Liver (tissue), 9 donors: ENCODE data around the gene ACTR6. TPM values are rescaled to one million over a fixed set of nuclear protein-coding genes. Genes with fewer than 3 reads are reported as not detected.

Experiments used
- DNase-seq: peaks from one replicate; pipeline ENCODE4 v3.0.0-alpha.2; 2017; ENCODE audit warnings: low spot score
- H3K27ac ChIP-seq, 2 donors: one replicate each; pipeline ENCODE4 v1.7.0; 2013; ENCODE audit warnings: inconsistent platforms in 2 of 2, low read length in 2 of 2, control low read depth in 1 of 2, low read depth in 1 of 2, mild to moderate bottlenecking in 1 of 2
- H3K27me3 ChIP-seq, 4 donors: one replicate each; pipeline versions ENCODE4 v1.6.1 to v1.7.0; 2013; ENCODE audit warnings: low read length in 3 of 4, inconsistent platforms in 1 of 4, mild to moderate bottlenecking in 1 of 4, moderate library complexity in 1 of 4; ENCODE audit not compliant: control insufficient read depth in 4 of 4, insufficient read depth in 4 of 4
- H3K36me3 ChIP-seq, 4 donors: one replicate each; pipeline versions ENCODE4 v1.6.1 to v1.7.0; 2013; ENCODE audit warnings: low read length in 3 of 4, mild to moderate bottlenecking in 3 of 4, low read depth in 1 of 4, moderate library complexity in 1 of 4; ENCODE audit not compliant: control insufficient read depth in 4 of 4, insufficient read depth in 3 of 4
- H3K4me1 ChIP-seq, 4 donors: one replicate each; pipeline versions ENCODE4 v1.6.1 to v1.7.0; 2013; ENCODE audit warnings: low read length in 3 of 4, mild to moderate bottlenecking in 3 of 4, moderate library complexity in 1 of 4; ENCODE audit not compliant: control insufficient read depth in 4 of 4, insufficient read depth in 4 of 4
- H3K4me3 ChIP-seq, 3 donors: one replicate each; pipeline versions ENCODE4 v1.6.1 to v1.7.0; 2013; ENCODE audit warnings: low read length in 3 of 3, control low read depth in 1 of 3, low read depth in 1 of 3, mild to moderate bottlenecking in 1 of 3
- H3K9ac ChIP-seq, 2 donors: one replicate each; pipeline ENCODE4 v1.7.0; 2013; ENCODE audit warnings: low read length in 2 of 2, mild to moderate bottlenecking in 2 of 2, moderate library complexity in 2 of 2, control low read depth in 1 of 2, low read depth in 1 of 2
- H3K9me3 ChIP-seq, 4 donors: one replicate each; pipeline versions ENCODE4 v1.6.1 to v1.7.0; 2013; ENCODE audit warnings: low read length in 3 of 4; ENCODE audit not compliant: control insufficient read depth in 4 of 4
- EGR1 ChIP-seq, 2 donors: IDR thresholded peaks; 2 replicates each; pipeline ENCODE4 v1.6.1; 2016 to 2018; ENCODE audit warnings: antibody characterized with exemption in 2 of 2, low read depth in 2 of 2
- FOXA1 ChIP-seq: IDR thresholded peaks from 2 replicates; pipeline ENCODE4 v1.6.1; 2016; ENCODE audit warnings: antibody characterized with exemption
- FOXA2 ChIP-seq: IDR thresholded peaks from 2 replicates; pipeline ENCODE4 v1.6.1; 2016; ENCODE audit warnings: antibody characterized with exemption
- GABPA ChIP-seq, 2 donors: IDR thresholded peaks in 1 of 2; conservative IDR thresholded peaks in 1 of 2; 2 replicates each; pipeline ENCODE4 v1.6.1; 2016; ENCODE audit warnings: antibody characterized with exemption in 2 of 2, mild to moderate bottlenecking in 1 of 2, moderate library complexity in 1 of 2
- HNF4A ChIP-seq, 2 donors: conservative IDR thresholded peaks; 2 replicates each; pipeline ENCODE4 v1.6.1; 2016; ENCODE audit warnings: antibody characterized with exemption in 2 of 2, mild to moderate bottlenecking in 2 of 2
- HNF4G ChIP-seq: IDR thresholded peaks from 2 replicates; pipeline ENCODE4 v1.6.1; 2016; ENCODE audit warnings: antibody characterized with exemption
- JUND ChIP-seq, 2 donors: IDR thresholded peaks; 2 replicates each; pipeline ENCODE4 v1.6.1; 2016; ENCODE audit warnings: antibody characterized with exemption in 2 of 2
- NR2F2 ChIP-seq: IDR thresholded peaks from 2 replicates; pipeline ENCODE4 v1.6.1; 2016; ENCODE audit warnings: antibody characterized with exemption
- RAD21 ChIP-seq, 2 donors: IDR thresholded peaks; 2 replicates each; pipeline ENCODE4 v1.6.1; 2016; ENCODE audit warnings: antibody characterized with exemption in 2 of 2, mild to moderate bottlenecking in 2 of 2
- RXRA ChIP-seq, 2 donors: IDR thresholded peaks; 2 replicates each; pipeline ENCODE4 v1.6.1; 2017 to 2018; ENCODE audit warnings: antibody characterized with exemption in 2 of 2, mild to moderate bottlenecking in 1 of 2
- SP1 ChIP-seq: IDR thresholded peaks from 2 replicates; pipeline ENCODE4 v1.6.1; 2018; ENCODE audit warnings: antibody characterized with exemption, mild to moderate bottlenecking
- TAF1 ChIP-seq: conservative IDR thresholded peaks from 2 replicates; pipeline ENCODE4 v1.6.1; 2016; ENCODE audit warnings: antibody characterized with exemption, mild to moderate bottlenecking
- YY1 ChIP-seq: IDR thresholded peaks from 2 replicates; pipeline ENCODE4 v1.6.1; 2016; ENCODE audit warnings: antibody characterized with exemption, mild to moderate bottlenecking
- WGBS: extraction: QIAGEN DNeasy Blood & Tissue Kit; methylation state at CpG from one replicate; pipeline ENCODE4 v1.1.7; 2013; 5-methylcytosine and 5-hydroxymethylcytosine counted together
- polyA plus RNA-seq, 2 donors: library from polyadenylated mRNA; stranded (reverse) in 1 of 2; unstranded in 1 of 2; fragments of 200-250 nt in 1 of 2; fragments of >200 nt in 1 of 2; fragmentation: Nextera tagmentation in 1 of 2; extraction: Ambion mirVana in 1 of 2; gene quantifications; one replicate each; pipeline versions ENCODE4 v1.2.1 to v1.2.3, GENCODE V29; 2013 to 2015
- total RNA-seq, 2 donors: library from RNA; depleted of rRNA; stranded (reverse); fragments of >200 nt; gene quantifications; one replicate each; pipeline ENCODE4 v1.2.3, GENCODE V29; 2014
- TF ChIP-seq, protein P1 (sequence below): IDR thresholded peaks from 2 replicates; pipeline ENCODE4 v1.6.1; 2016; ENCODE audit warnings: antibody characterized with exemption
- TF ChIP-seq, protein P2 (sequence below): IDR thresholded peaks from 2 replicates; pipeline ENCODE4 v1.6.1; 2016; ENCODE audit warnings: antibody characterized with exemption
- TF ChIP-seq, protein P3 (sequence below): IDR thresholded peaks from 2 replicates; pipeline ENCODE4 v1.6.1; 2016; ENCODE audit warnings: antibody characterized with exemption, mild to moderate bottlenecking
- TF ChIP-seq, protein P4 (sequence below): fragments of 150-350 bp; IDR thresholded peaks from 2 replicates; pipeline ENCODE4 v1.5.1; 2017; ENCODE audit warnings: improper control_type of control experiment, low read depth, low read length; ENCODE audit not compliant: missing input control
- TF ChIP-seq, protein P5 (sequence below): IDR thresholded peaks from 2 replicates; pipeline ENCODE4 v1.6.1; 2016; ENCODE audit warnings: antibody characterized with exemption
- donor health status: healthy.
- donor health status: healthy.
- donor health status: healthy.
- donor health status: healthy.
- donor health status: healthy.

The ACTR6 gene
- total RNA-seq (1 to 10 TPM; 6.9 to 9.7 TPM), polyA plus RNA-seq (1 to 10 TPM; 7.9 to 9.5 TPM)

DNA sequence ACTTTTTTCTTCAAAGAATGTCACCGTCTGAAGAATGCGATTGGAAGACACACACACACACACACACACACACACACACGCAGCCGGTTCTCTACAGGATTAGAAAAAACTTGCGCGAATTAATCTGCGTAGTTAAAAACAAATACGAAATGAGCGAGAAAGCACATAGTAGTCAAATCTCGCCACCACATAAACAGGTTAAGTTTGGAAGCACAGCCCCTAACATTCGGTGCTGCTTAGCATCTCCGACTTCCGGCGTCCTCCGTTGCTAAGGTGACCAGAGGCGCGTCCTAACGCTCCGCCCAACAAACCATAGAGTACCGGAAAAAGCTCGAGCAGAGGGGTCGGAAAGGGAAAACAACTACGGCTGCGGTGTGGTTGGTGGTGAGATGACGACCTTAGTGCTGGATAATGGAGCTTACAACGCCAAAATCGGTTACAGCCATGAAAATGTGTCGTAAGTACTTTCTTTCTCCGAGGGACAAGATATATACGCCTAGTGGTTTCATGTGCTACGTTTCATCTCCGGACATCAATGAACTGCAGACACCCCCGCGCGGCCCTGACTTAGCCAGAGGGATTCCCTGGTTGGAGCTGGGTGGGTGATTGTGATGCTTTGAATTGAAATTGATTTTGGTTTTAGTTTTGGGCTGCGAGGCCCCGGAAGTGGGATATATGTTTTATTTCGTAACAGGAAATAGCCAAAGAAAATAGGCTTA, at the start of gene ACTR6:
Gene ACTR6 (plus strand): TSS at position 353 of the 719 bp plus-strand sequence. CDS start 37 bp downstream, at position 390.
- DNase-seq = peak; percentile 95
- peak within 1 kb of the TSS; percentile 87 to 93 (median 87) for H3K4me3 ChIP-seq
- peaks cover 6 to 29% (median 23%) of the 10 kb centered on the region in 4 donors for H3K4me1 ChIP-seq
- peak; percentile 33 to 45 for TF ChIP-seq RXRA (IDR thresholded peaks at IDR 0.05)
- TF ChIP-seq SP1 = peak; percentile 57
- TF ChIP-seq FOXA1 = no peak
- TF ChIP-seq, protein P1, sequence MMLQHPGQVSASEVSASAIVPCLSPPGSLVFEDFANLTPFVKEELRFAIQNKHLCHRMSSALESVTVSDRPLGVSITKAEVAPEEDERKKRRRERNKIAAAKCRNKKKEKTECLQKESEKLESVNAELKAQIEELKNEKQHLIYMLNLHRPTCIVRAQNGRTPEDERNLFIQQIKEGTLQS = no peak
- peak in 1 of 2 donors; percentile 41 for TF ChIP-seq EGR1 (IDR thresholded peaks at IDR 0.05; ENCODE audit: low read depth in 2 of 2)
- peak; percentile 66 for TF ChIP-seq YY1
- TF ChIP-seq TAF1 = peak; percentile 81
- TF ChIP-seq HNF4A (conservative IDR thresholded peaks at IDR 0.05) = peak in 1 of 2 donors; percentile 22
- TF ChIP-seq, protein P2, sequence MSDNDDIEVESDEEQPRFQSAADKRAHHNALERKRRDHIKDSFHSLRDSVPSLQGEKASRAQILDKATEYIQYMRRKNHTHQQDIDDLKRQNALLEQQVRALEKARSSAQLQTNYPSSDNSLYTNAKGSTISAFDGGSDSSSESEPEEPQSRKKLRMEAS = peak; percentile 65
- peak; percentile 54 to 57 for TF ChIP-seq RAD21 (IDR thresholded peaks at IDR 0.05)
- TF ChIP-seq, protein P3, sequence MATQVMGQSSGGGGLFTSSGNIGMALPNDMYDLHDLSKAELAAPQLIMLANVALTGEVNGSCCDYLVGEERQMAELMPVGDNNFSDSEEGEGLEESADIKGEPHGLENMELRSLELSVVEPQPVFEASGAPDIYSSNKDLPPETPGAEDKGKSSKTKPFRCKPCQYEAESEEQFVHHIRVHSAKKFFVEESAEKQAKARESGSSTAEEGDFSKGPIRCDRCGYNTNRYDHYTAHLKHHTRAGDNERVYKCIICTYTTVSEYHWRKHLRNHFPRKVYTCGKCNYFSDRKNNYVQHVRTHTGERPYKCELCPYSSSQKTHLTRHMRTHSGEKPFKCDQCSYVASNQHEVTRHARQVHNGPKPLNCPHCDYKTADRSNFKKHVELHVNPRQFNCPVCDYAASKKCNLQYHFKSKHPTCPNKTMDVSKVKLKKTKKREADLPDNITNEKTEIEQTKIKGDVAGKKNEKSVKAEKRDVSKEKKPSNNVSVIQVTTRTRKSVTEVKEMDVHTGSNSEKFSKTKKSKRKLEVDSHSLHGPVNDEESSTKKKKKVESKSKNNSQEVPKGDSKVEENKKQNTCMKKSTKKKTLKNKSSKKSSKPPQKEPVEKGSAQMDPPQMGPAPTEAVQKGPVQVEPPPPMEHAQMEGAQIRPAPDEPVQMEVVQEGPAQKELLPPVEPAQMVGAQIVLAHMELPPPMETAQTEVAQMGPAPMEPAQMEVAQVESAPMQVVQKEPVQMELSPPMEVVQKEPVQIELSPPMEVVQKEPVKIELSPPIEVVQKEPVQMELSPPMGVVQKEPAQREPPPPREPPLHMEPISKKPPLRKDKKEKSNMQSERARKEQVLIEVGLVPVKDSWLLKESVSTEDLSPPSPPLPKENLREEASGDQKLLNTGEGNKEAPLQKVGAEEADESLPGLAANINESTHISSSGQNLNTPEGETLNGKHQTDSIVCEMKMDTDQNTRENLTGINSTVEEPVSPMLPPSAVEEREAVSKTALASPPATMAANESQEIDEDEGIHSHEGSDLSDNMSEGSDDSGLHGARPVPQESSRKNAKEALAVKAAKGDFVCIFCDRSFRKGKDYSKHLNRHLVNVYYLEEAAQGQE = peak; percentile 65
- TF ChIP-seq HNF4G = no peak
- TF ChIP-seq FOXA2 = no peak
- TF ChIP-seq NR2F2 = peak; percentile 38
- TF ChIP-seq, protein P4, sequence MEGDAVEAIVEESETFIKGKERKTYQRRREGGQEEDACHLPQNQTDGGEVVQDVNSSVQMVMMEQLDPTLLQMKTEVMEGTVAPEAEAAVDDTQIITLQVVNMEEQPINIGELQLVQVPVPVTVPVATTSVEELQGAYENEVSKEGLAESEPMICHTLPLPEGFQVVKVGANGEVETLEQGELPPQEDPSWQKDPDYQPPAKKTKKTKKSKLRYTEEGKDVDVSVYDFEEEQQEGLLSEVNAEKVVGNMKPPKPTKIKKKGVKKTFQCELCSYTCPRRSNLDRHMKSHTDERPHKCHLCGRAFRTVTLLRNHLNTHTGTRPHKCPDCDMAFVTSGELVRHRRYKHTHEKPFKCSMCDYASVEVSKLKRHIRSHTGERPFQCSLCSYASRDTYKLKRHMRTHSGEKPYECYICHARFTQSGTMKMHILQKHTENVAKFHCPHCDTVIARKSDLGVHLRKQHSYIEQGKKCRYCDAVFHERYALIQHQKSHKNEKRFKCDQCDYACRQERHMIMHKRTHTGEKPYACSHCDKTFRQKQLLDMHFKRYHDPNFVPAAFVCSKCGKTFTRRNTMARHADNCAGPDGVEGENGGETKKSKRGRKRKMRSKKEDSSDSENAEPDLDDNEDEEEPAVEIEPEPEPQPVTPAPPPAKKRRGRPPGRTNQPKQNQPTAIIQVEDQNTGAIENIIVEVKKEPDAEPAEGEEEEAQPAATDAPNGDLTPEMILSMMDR = peak; percentile 16
- peak in 1 of 2 donors; percentile 29 for TF ChIP-seq JUND (IDR thresholded peaks at IDR 0.05)
- TF ChIP-seq, protein P5, sequence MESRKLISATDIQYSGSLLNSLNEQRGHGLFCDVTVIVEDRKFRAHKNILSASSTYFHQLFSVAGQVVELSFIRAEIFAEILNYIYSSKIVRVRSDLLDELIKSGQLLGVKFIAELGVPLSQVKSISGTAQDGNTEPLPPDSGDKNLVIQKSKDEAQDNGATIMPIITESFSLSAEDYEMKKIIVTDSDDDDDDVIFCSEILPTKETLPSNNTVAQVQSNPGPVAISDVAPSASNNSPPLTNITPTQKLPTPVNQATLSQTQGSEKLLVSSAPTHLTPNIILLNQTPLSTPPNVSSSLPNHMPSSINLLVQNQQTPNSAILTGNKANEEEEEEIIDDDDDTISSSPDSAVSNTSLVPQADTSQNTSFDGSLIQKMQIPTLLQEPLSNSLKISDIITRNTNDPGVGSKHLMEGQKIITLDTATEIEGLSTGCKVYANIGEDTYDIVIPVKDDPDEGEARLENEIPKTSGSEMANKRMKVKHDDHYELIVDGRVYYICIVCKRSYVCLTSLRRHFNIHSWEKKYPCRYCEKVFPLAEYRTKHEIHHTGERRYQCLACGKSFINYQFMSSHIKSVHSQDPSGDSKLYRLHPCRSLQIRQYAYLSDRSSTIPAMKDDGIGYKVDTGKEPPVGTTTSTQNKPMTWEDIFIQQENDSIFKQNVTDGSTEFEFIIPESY = no peak
- TF ChIP-seq GABPA (IDR thresholded peaks at IDR 0.05 in 1 of 2, conservative IDR thresholded peaks at IDR 0.05 in 1 of 2) = peak; percentile 53 to 90
- H3K36me3 ChIP-seq = peaks cover 0 to 4% (median 0%) of the 10 kb centered on the region in 4 donors
- WGBS = under 1% methylated on average over 38 of the region's 38 CpGs
- H3K9me3 ChIP-seq = no peaks in the 10 kb centered on the region
- H3K27ac ChIP-seq = peak within 1 kb of the TSS; percentile 67 to 70
- H3K27me3 ChIP-seq = no peaks in the 10 kb centered on the region
- H3K9ac ChIP-seq = peak within 1 kb of the TSS; percentile 75 to 82
